H9 (cell line): ENCODE results near the gene KIRREL3. TPM values are rescaled to one million over a fixed set of nuclear protein-coding genes. Genes with fewer than 3 reads are reported as not detected.

ENCODE experiments used
- DNase-seq: peaks from one replicate; pipeline ENCODE4 v3.0.0-alpha.2; 2017
- H2AFZ ChIP-seq: one replicate; pipeline ENCODE4 v1.6.1; 2013; ENCODE audit warnings: mild to moderate bottlenecking, low read length, control low read depth, moderate library complexity
- H2AK5ac ChIP-seq: 2 replicates; pipeline ENCODE4 v1.6.1; 2013; ENCODE audit warnings: low read length, control low read depth, mixed read lengths; ENCODE audit not compliant: insufficient read length
- H2BK120ac ChIP-seq: one replicate; pipeline ENCODE4 v1.6.1; 2013; ENCODE audit warnings: low read depth, mild to moderate bottlenecking, low read length, control low read depth, inconsistent platforms; ENCODE audit not compliant: poor library complexity, severe bottlenecking
- H2BK12ac ChIP-seq: 2 replicates; pipeline ENCODE4 v1.6.1; 2013; ENCODE audit warnings: low read length, control low read depth, mixed read lengths, low read depth; ENCODE audit not compliant: insufficient read length
- H2BK15ac ChIP-seq: 2 replicates; pipeline ENCODE4 v1.6.1; 2013; ENCODE audit warnings: low read depth, low read length, control low read depth
- H2BK20ac ChIP-seq: one replicate; pipeline ENCODE4 v1.6.1; 2013; ENCODE audit warnings: low read depth, mild to moderate bottlenecking, low read length, control low read depth, inconsistent platforms; ENCODE audit not compliant: poor library complexity, severe bottlenecking
- H2BK5ac ChIP-seq: 2 replicates; pipeline ENCODE4 v1.6.1; 2013; ENCODE audit warnings: low read length, control low read depth, mixed read lengths; ENCODE audit not compliant: insufficient read length
- H3K14ac ChIP-seq: 2 replicates; pipeline ENCODE4 v1.6.1; 2013; ENCODE audit warnings: low read length, control low read depth; ENCODE audit not compliant: insufficient read depth
- H3K18ac ChIP-seq: 2 replicates; pipeline ENCODE4 v1.6.1; 2013; ENCODE audit warnings: low read depth, mild to moderate bottlenecking, mixed read lengths, low read length, control low read depth; ENCODE audit not compliant: insufficient read length
- H3K23ac ChIP-seq: 2 replicates; pipeline ENCODE4 v1.6.1; 2013; ENCODE audit warnings: low read length, control low read depth, mixed read lengths, low read depth; ENCODE audit not compliant: insufficient read length
- H3K23me2 ChIP-seq: 2 replicates; pipeline ENCODE4 v1.6.1; 2013; ENCODE audit warnings: low read depth, mild to moderate bottlenecking, mixed read lengths, low read length, control low read depth; ENCODE audit not compliant: insufficient read length, poor library complexity, severe bottlenecking
- H3K27ac ChIP-seq: 2 replicates; pipeline ENCODE4 v1.5.1; 2013; ENCODE audit warnings: low read length, control low read depth, mixed read lengths, low read depth; ENCODE audit not compliant: insufficient read length
- H3K27me3 ChIP-seq: 2 replicates; pipeline ENCODE4 v1.6.1; 2013; ENCODE audit warnings: low read length, control low read depth, inconsistent platforms; ENCODE audit not compliant: insufficient read depth
- H3K4ac ChIP-seq: 2 replicates; pipeline ENCODE4 v1.6.1; 2013; ENCODE audit warnings: low read depth, mild to moderate bottlenecking, control low read depth, inconsistent platforms, low read length, moderate library complexity
- H3K4me1 ChIP-seq: 2 replicates; pipeline ENCODE4 v1.6.1; 2013; ENCODE audit warnings: low read length, control low read depth, inconsistent platforms; ENCODE audit not compliant: insufficient read depth
- H3K4me2 ChIP-seq: 2 replicates; pipeline ENCODE4 v1.6.1; 2013; ENCODE audit warnings: low read length, control low read depth, mixed read lengths; ENCODE audit not compliant: insufficient read length, insufficient read depth
- H3K56ac ChIP-seq: 2 replicates; pipeline ENCODE4 v1.6.1; 2013; ENCODE audit warnings: low read depth, mild to moderate bottlenecking, mixed read lengths, low read length, control low read depth; ENCODE audit not compliant: insufficient read length
- H3K79me1 ChIP-seq: 2 replicates; pipeline ENCODE4 v1.6.1; 2013; ENCODE audit warnings: low read depth, mild to moderate bottlenecking, moderate library complexity, low read length, control low read depth, inconsistent platforms; ENCODE audit not compliant: insufficient read depth, poor library complexity, severe bottlenecking
- H3K79me2 ChIP-seq: 2 replicates; pipeline ENCODE4 v1.6.1; 2013; ENCODE audit warnings: low read length, control low read depth, inconsistent platforms; ENCODE audit not compliant: insufficient read depth
- H3K9ac ChIP-seq: 2 replicates; pipeline ENCODE4 v1.6.1; 2013; ENCODE audit warnings: low read length, control low read depth, mixed read lengths; ENCODE audit not compliant: insufficient read length; ENCODE audit errors: extremely low read depth
- H3K9me3 ChIP-seq: one replicate; pipeline ENCODE4 v1.6.1; 2013; ENCODE audit warnings: low read depth, low read length, inconsistent platforms; ENCODE audit not compliant: control insufficient read depth
- H3T11ph ChIP-seq: one replicate; pipeline ENCODE4 v1.6.1; 2013; ENCODE audit warnings: mild to moderate bottlenecking, low read length, control low read depth, inconsistent platforms
- H4K20me1 ChIP-seq: one replicate; pipeline ENCODE4 v1.6.1; 2013; ENCODE audit not compliant: control insufficient read depth, insufficient read length, insufficient read depth
- H4K5ac ChIP-seq: 2 replicates; pipeline ENCODE4 v1.6.1; 2013; ENCODE audit warnings: low read depth, mild to moderate bottlenecking, mixed read lengths, low read length, control low read depth; ENCODE audit not compliant: insufficient read length
- H4K8ac ChIP-seq: replicated peaks from 2 replicates; pipeline ENCODE4 v1.6.1; 2013; ENCODE audit warnings: low read length, control low read depth, mixed read lengths, low read depth; ENCODE audit not compliant: insufficient read length
- H4K91ac ChIP-seq: 2 replicates; pipeline ENCODE4 v1.6.1; 2013; ENCODE audit warnings: low read depth, mild to moderate bottlenecking, moderate library complexity, mixed read lengths, low read length, control low read depth; ENCODE audit not compliant: insufficient read length
- H3K27ac Mint-ChIP-seq, 3 experiments: 2 replicates in 2 of 3; 3 replicates in 1 of 3; pipeline ENCODE4 v1.8.0; 2020 to 2021; ENCODE audit warnings: mixed read lengths in 3 of 3, mild to moderate bottlenecking in 1 of 3, moderate library complexity in 1 of 3
- H3K27me3 Mint-ChIP-seq: 2 replicates; pipeline ENCODE4 v1.8.0; 2021; ENCODE audit warnings: low read depth, mild to moderate bottlenecking, moderate library complexity, mixed read lengths
- H3K36me3 Mint-ChIP-seq, 3 experiments: 2 replicates in 2 of 3; 3 replicates in 1 of 3; pipeline ENCODE4 v1.8.0; 2020 to 2021; ENCODE audit warnings: low read depth in 3 of 3, mixed read lengths in 3 of 3; ENCODE audit not compliant: insufficient read depth in 1 of 3
- H3K4me1 Mint-ChIP-seq, 2 experiments: 2 replicates each; pipeline ENCODE4 v1.8.0; 2020; ENCODE audit warnings: mixed read lengths in 2 of 2
- H3K4me3 Mint-ChIP-seq, 2 experiments: 2 replicates in 1 of 2; 3 replicates in 1 of 2; pipeline ENCODE4 v1.8.0; 2020 to 2021; ENCODE audit warnings: mild to moderate bottlenecking in 2 of 2, mixed read lengths in 2 of 2, moderate library complexity in 1 of 2
- H3K9me3 Mint-ChIP-seq, 2 experiments: 2 replicates in 1 of 2; 3 replicates in 1 of 2; pipeline ENCODE4 v1.8.0; 2020; ENCODE audit warnings: mild to moderate bottlenecking in 2 of 2, mixed read lengths in 2 of 2, moderate library complexity in 1 of 2
- CTCF ChIP-seq: fragments of 200-600 bp; sonication (generic); conservative IDR thresholded peaks from 3 replicates; pipeline ENCODE4 v1.8.0; 2021; ENCODE audit warnings: antibody characterized with exemption, mild to moderate bottlenecking
- WGBS: extraction: QIAGEN DNeasy Blood & Tissue Kit; methylation state at CpG from one replicate; pipeline ENCODE4 v1.1.7; 2013; ENCODE audit warnings: missing lambda C conversion rate, low lambda C conversion rate, mixed read lengths; ENCODE audit not compliant: insufficient read length; ENCODE audit errors: extremely low coverage; 5-methylcytosine and 5-hydroxymethylcytosine counted together
- total RNA-seq: library from RNA; stranded (reverse); gene quantifications from 2 replicates; pipeline ENCODE4 v1.2.1, GENCODE V29; 2021

The KIRREL3 gene
- total RNA-seq, 1 experiment from 2014 or later = 0.17 TPM

GRCh38 chr11:126485986-126486635, 514.5 kb downstream of the KIRREL3 start:
- Histone ChIP-seq H3K9ac (no peak overlapping the region), H2AFZ (no peak overlapping the region), H4K8ac (no peak overlapping the region), H3K4ac (no peak overlapping the region), H4K91ac (no peak overlapping the region), H3K56ac (no peak overlapping the region), H2AK5ac (no peak overlapping the region), H3K4me2 (no peak overlapping the region), H3K18ac (no peak overlapping the region), H4K5ac (no peak overlapping the region), H2BK20ac (no peak overlapping the region), H3K14ac (no peak overlapping the region), H3K9me3 (no peaks in the 10 kb centered on the region), H3K27me3 (no peaks in the 10 kb centered on the region), H3K79me2 (no peaks in the 10 kb centered on the region), H3K27ac (no peak overlapping the region), H2BK5ac (no peak overlapping the region), H2BK12ac (no peak overlapping the region), H2BK120ac (no peak overlapping the region), H3K23ac (no peak overlapping the region), H3K79me1 (no peaks in the 10 kb centered on the region), H2BK15ac (no peak overlapping the region), H3K23me2 (no peaks in the 10 kb centered on the region), H3K4me1 (peaks cover 4% of the 10 kb centered on the region), H4K20me1 (no peaks in the 10 kb centered on the region), H3T11ph (no peak overlapping the region)
- DNase-seq = no peak
- H3K36me3 Mint-ChIP-seq = no peaks in the 10 kb centered on the region
- no peak overlapping the region for H3K27ac Mint-ChIP-seq
- TF ChIP-seq CTCF = no peak
- no peaks in the 10 kb centered on the region; the same call in none of the 2 replicates for H3K27me3 Mint-ChIP-seq
- no CpG with 5 or more reads among the region's 12 CpGs for WGBS
- H3K9me3 Mint-ChIP-seq = no peaks in the 10 kb centered on the region
- peaks cover 31 to 47% of the 10 kb centered on the region in 2 experiments for H3K4me1 Mint-ChIP-seq
- no peak overlapping the region for H3K4me3 Mint-ChIP-seq
